K562 (cell line): Measurements from ENCODE around the gene TRIAP1. TPM values are rescaled to one million over a fixed set of nuclear protein-coding genes. Genes with fewer than 3 reads are reported as not detected.
A peak's percentile ranks its signal among the peaks of the same experiment; 100 is the strongest.

Experiments used
- CEBPG ChIP-seq, 3 experiments: fragments of 200-800 bp in 1 of 3; sonication (Bioruptor generic) in 1 of 3; sonication (generic) in 1 of 3; formaldehyde crosslinking in 1 of 3; IDR thresholded peaks in 2 of 3; conservative IDR thresholded peaks in 1 of 3; 2 replicates each; pipeline versions ENCODE4 v1.6.1 to v1.8.0; 2016 to 2022; ENCODE audit warnings: missing compliant biosample characterization in 2 of 3, missing genetic modification characterization in 2 of 3, mild to moderate bottlenecking in 1 of 3, missing genetic modification reagents in 1 of 3
- DDX20 ChIP-seq: fragments of 450-650 bp; IDR thresholded peaks from 2 replicates; pipeline ENCODE4 v1.6.1; 2016; ENCODE audit warnings: missing genetic modification characterization, low read depth, mild to moderate bottlenecking, missing compliant biosample characterization, moderate library complexity
- ELF2 ChIP-seq: fragments of 250-450 bp; sonication (Bioruptor Pico); IDR thresholded peaks from 2 replicates; pipeline ENCODE4 v1.5.0; 2021; ENCODE audit warnings: mild to moderate bottlenecking
- GTF2E2 ChIP-seq: fragments of 200-800 bp; sonication (Bioruptor generic); IDR thresholded peaks from 2 replicates; pipeline ENCODE4 v1.6.1; 2016; ENCODE audit warnings: missing genetic modification characterization, missing compliant biosample characterization
- HIVEP1 ChIP-seq: fragments of 250-450 bp; sonication (Bioruptor Pico); IDR thresholded peaks from 2 replicates; pipeline ENCODE4 v1.4.0; 2020; ENCODE audit warnings: mild to moderate bottlenecking
- HMGN3 ChIP-seq: IDR thresholded peaks from 2 replicates; pipeline ENCODE4 v1.6.1; 2011; ENCODE audit warnings: borderline replicate concordance, low read depth, mild to moderate bottlenecking, mixed read lengths, low read length; ENCODE audit not compliant: insufficient read length; ENCODE audit errors: extremely low read depth
- HNRNPUL1 ChIP-seq: fragments of 200-400 bp; formaldehyde crosslinking; IDR thresholded peaks from 2 replicates; pipeline ENCODE4 v1.6.1; 2017; ENCODE audit warnings: low read length
- NRF1 ChIP-seq, 2 experiments: fragments of 450-650 bp; IDR thresholded peaks in 1 of 2; conservative IDR thresholded peaks in 1 of 2; 2 replicates each; pipeline ENCODE4 v1.6.1; 2014; ENCODE audit warnings: mild to moderate bottlenecking in 2 of 2
- RAD21 ChIP-seq, 2 experiments: fragments of 250-450 bp in 1 of 2; fragments of 450-650 bp in 1 of 2; sonication (Bioruptor Pico) in 1 of 2; formaldehyde crosslinking in 1 of 2; IDR thresholded peaks in 1 of 2; conservative IDR thresholded peaks in 1 of 2; 2 replicates each; pipeline versions ENCODE4 v1.4.0 to v1.8.0; 2020 to 2022; ENCODE audit warnings: mild to moderate bottlenecking in 2 of 2, moderate library complexity in 1 of 2
- SIX5 ChIP-seq, 2 experiments: IDR thresholded peaks; 2 replicates each; pipeline ENCODE4 v1.6.1; 2011; ENCODE audit warnings: low read length in 2 of 2, borderline replicate concordance in 1 of 2, low read depth in 1 of 2, mild to moderate bottlenecking in 1 of 2, moderate library complexity in 1 of 2; ENCODE audit not compliant: insufficient read depth in 1 of 2
- SP1 ChIP-seq: sonication (generic); formaldehyde crosslinking; IDR thresholded peaks from 2 replicates; pipeline ENCODE4 v1.8.1; 2022; ENCODE audit warnings: mild to moderate bottlenecking, missing genetic modification reagents
- SRSF9 ChIP-seq: fragments of 200-400 bp; formaldehyde crosslinking; IDR thresholded peaks from 2 replicates; pipeline ENCODE4 v1.6.1; 2017; ENCODE audit warnings: low read depth, low read length, borderline replicate concordance
- ZKSCAN3 ChIP-seq: fragments of 250-450 bp; sonication (Bioruptor Pico); IDR thresholded peaks from 2 replicates; pipeline ENCODE4 v1.4.0; 2020
- ZNF121 ChIP-seq: sonication (generic); formaldehyde crosslinking; conservative IDR thresholded peaks from 2 replicates; pipeline ENCODE4 v1.8.0; 2022; ENCODE audit warnings: missing genetic modification reagents
- ZNF175 ChIP-seq: fragments of 200-800 bp; sonication (Bioruptor generic); IDR thresholded peaks from 2 replicates; pipeline ENCODE4 v1.6.1; 2016; ENCODE audit warnings: low read depth, mild to moderate bottlenecking, missing genetic modification characterization, missing compliant biosample characterization
- ZNF444 ChIP-seq: fragments of 250-450 bp; sonication (Bioruptor Pico); IDR thresholded peaks from 2 replicates; pipeline ENCODE4 v1.4.0; 2020; ENCODE audit warnings: mild to moderate bottlenecking, moderate library complexity
- ZNF696 ChIP-seq: fragments of 250-450 bp; sonication (Bioruptor Pico); conservative IDR thresholded peaks from 2 replicates; pipeline ENCODE4 v1.4.0; 2020; ENCODE audit warnings: mild to moderate bottlenecking, moderate library complexity
- ZNF76 ChIP-seq: fragments of 250-450 bp; sonication (Bioruptor Pico); IDR thresholded peaks from 2 replicates; pipeline ENCODE4 v1.4.0; 2020; ENCODE audit warnings: mild to moderate bottlenecking, moderate library complexity, borderline replicate concordance
- polyA plus RNA-seq, 8 experiments: library from polyadenylated mRNA; depleted of rRNA in 4 of 8; stranded (reverse) in 5 of 8; unstranded in 3 of 8; fragments of >200 nt; fragmentation: Nextera tagmentation in 2 of 8; fragmentation: Illumina TruSeq in 1 of 8; extraction: Ambion mirVana in 2 of 8; extraction: Trizol in 1 of 8; gene quantifications; 2 replicates each; pipeline versions ENCODE4 v1.2.1 to v1.2.3, GENCODE V29; 2011 to 2014; ENCODE audit warnings: inconsistent platforms in 1 of 8, missing spikeins in 1 of 8
- total RNA-seq, 7 experiments: library from RNA; depleted of rRNA in 6 of 7; stranded (reverse); fragments of >200 nt in 6 of 7; fragmentation: Illumina TruSeq in 2 of 7; extraction: Trizol in 2 of 7; gene quantifications; 2 replicates each; pipeline versions ENCODE4 v1.2.1 to v1.2.3, GENCODE V29; 2011 to 2021; ENCODE audit warnings: low replicate concordance in 1 of 7
- TF ChIP-seq, protein P1 (sequence below), 2 experiments: fragments of 450-650 bp in 1 of 2; IDR thresholded peaks; 2 replicates each; pipeline ENCODE4 v1.6.1; 2011 to 2017; ENCODE audit warnings: low read depth in 2 of 2, antibody characterized with exemption in 1 of 2, borderline replicate concordance in 1 of 2, low read length in 1 of 2, mild to moderate bottlenecking in 1 of 2, mixed read lengths in 1 of 2; ENCODE audit not compliant: control insufficient read depth in 1 of 2
- TF ChIP-seq, protein P2 (sequence below): IDR thresholded peaks from 3 replicates; pipeline ENCODE4 v1.6.1; 2011; ENCODE audit warnings: borderline replicate concordance, mild to moderate bottlenecking; ENCODE audit not compliant: insufficient read length, insufficient read depth
- TF ChIP-seq, protein P3 (sequence below), 3 experiments: IDR thresholded peaks in 2 of 3; conservative IDR thresholded peaks in 1 of 3; 2 replicates each; pipeline ENCODE4 v1.5.1; 2011 to 2012; ENCODE audit warnings: low read length in 3 of 3, mild to moderate bottlenecking in 3 of 3, control low read depth in 2 of 3, improper control_type of control experiment in 1 of 3, inconsistent platforms in 1 of 3, low read depth in 1 of 3, mixed read lengths in 1 of 3, moderate library complexity in 1 of 3; ENCODE audit not compliant: insufficient read depth in 2 of 3

Gene TRIAP1
- total and polyA plus RNA-seq, 9 of the 15 experiments (the other 6 are each of a cell fraction or from before 2014, with no cell fraction given), result 37.3 to 354 (median 65.4) TPM

DNA sequence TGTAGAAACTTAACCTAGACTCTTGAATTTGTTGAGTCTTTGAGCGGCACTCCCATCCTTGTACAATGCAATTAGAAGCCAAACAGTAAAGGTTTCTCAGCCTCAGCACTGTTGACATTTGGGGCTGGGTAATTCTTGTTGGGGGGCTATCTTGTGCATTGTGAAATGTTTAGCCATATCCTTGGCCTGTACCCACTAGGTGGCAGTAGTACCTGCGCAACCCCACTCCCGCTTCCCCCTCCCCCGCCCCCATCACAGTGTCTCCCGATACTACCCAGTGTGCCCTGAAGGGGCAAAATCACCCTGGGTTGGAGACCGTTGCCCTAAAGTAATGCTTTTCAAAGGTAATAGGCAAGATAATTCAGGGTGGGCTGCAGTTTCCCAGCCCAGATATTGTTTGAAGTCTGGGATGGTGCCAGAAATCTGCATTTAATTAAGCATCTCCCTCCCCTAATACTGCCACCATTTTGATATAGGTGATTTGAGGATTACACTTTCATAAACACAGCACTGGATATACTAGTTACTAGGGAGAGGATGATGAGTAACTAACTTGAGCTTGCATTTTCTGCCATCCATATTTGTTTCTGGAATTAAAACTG lies 6.4 kb downstream of the TRIAP1 start (continued):
- TF ChIP-seq CEBPG (CRISPR knock-in tag; IDR thresholded peaks at IDR 0.05), result peak; percentile 55
- peak; percentile 68 to 80; a peak in 3 of 4 replicates for TF ChIP-seq CEBPG (tag; conservative IDR thresholded peaks at IDR 0.05 in 1 of 2, IDR thresholded peaks at IDR 0.05 in 1 of 2)
- no peak for TF ChIP-seq SP1 (CRISPR knock-in tag)
- TF ChIP-seq HNRNPUL1, result no peak
- peak in 1 of 2 experiments; percentile 34; a peak in 2 of 4 replicates for TF ChIP-seq RAD21 (CRISPR knock-in tag; conservative IDR thresholded peaks at IDR 0.05 in 1 of 2, IDR thresholded peaks at IDR 0.05 in 1 of 2)
- TF ChIP-seq SIX5 (IDR thresholded peaks at IDR 0.05; ENCODE audit: borderline replicate concordance in 1 of 2, insufficient read depth in 1 of 2, low read depth in 1 of 2, low read length in 2 of 2), result no peak
- TF ChIP-seq ZNF121 (CRISPR knock-in tag), result no peak
- TF ChIP-seq, protein P1, sequence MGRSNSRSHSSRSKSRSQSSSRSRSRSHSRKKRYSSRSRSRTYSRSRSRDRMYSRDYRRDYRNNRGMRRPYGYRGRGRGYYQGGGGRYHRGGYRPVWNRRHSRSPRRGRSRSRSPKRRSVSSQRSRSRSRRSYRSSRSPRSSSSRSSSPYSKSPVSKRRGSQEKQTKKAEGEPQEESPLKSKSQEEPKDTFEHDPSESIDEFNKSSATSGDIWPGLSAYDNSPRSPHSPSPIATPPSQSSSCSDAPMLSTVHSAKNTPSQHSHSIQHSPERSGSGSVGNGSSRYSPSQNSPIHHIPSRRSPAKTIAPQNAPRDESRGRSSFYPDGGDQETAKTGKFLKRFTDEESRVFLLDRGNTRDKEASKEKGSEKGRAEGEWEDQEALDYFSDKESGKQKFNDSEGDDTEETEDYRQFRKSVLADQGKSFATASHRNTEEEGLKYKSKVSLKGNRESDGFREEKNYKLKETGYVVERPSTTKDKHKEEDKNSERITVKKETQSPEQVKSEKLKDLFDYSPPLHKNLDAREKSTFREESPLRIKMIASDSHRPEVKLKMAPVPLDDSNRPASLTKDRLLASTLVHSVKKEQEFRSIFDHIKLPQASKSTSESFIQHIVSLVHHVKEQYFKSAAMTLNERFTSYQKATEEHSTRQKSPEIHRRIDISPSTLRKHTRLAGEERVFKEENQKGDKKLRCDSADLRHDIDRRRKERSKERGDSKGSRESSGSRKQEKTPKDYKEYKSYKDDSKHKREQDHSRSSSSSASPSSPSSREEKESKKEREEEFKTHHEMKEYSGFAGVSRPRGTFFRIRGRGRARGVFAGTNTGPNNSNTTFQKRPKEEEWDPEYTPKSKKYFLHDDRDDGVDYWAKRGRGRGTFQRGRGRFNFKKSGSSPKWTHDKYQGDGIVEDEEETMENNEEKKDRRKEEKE (IDR thresholded peaks at IDR 0.05; ENCODE audit: borderline replicate concordance in 1 of 2, control insufficient read depth in 1 of 2, low read depth in 2 of 2, low read length in 1 of 2), result no peak
- no peak for TF ChIP-seq HMGN3
- TF ChIP-seq SRSF9, result no peak
- TF ChIP-seq, protein P2, sequence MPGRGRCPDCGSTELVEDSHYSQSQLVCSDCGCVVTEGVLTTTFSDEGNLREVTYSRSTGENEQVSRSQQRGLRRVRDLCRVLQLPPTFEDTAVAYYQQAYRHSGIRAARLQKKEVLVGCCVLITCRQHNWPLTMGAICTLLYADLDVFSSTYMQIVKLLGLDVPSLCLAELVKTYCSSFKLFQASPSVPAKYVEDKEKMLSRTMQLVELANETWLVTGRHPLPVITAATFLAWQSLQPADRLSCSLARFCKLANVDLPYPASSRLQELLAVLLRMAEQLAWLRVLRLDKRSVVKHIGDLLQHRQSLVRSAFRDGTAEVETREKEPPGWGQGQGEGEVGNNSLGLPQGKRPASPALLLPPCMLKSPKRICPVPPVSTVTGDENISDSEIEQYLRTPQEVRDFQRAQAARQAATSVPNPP, result no peak
- TF ChIP-seq ZNF696, result no peak
- TF ChIP-seq ELF2 (CRISPR knock-in tag), result no peak
- TF ChIP-seq DDX20 (tag), result no peak
- TF ChIP-seq NRF1 (conservative IDR thresholded peaks at IDR 0.05 in 1 of 2, IDR thresholded peaks at IDR 0.05 in 1 of 2), result peak in 1 of 2 experiments; percentile 22; a peak in 2 of 4 replicates
- TF ChIP-seq ZNF175 (CRISPR knock-in tag), result no peak
- TF ChIP-seq ZNF76 (CRISPR knock-in tag), result no peak
- no peak for TF ChIP-seq HIVEP1 (CRISPR knock-in tag)
- no peak for TF ChIP-seq ZKSCAN3 (CRISPR knock-in tag)
- TF ChIP-seq GTF2E2 (tag), result no peak
- TF ChIP-seq ZNF444 (CRISPR knock-in tag), result peak; percentile 65
- TF ChIP-seq, protein P3, sequence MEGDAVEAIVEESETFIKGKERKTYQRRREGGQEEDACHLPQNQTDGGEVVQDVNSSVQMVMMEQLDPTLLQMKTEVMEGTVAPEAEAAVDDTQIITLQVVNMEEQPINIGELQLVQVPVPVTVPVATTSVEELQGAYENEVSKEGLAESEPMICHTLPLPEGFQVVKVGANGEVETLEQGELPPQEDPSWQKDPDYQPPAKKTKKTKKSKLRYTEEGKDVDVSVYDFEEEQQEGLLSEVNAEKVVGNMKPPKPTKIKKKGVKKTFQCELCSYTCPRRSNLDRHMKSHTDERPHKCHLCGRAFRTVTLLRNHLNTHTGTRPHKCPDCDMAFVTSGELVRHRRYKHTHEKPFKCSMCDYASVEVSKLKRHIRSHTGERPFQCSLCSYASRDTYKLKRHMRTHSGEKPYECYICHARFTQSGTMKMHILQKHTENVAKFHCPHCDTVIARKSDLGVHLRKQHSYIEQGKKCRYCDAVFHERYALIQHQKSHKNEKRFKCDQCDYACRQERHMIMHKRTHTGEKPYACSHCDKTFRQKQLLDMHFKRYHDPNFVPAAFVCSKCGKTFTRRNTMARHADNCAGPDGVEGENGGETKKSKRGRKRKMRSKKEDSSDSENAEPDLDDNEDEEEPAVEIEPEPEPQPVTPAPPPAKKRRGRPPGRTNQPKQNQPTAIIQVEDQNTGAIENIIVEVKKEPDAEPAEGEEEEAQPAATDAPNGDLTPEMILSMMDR (IDR thresholded peaks at IDR 0.05 in 2 of 3, conservative IDR thresholded peaks at IDR 0.05 in 1 of 3; ENCODE audit: insufficient read depth in 2 of 3, low read depth in 1 of 3, low read length in 3 of 3), result peak; percentile 52 to 89 (median 67)
